Aorta (tissue), 5 donors: ENCODE results near the gene IL18BP. TPM values are rescaled to one million over a fixed set of nuclear protein-coding genes. Genes with fewer than 3 reads are reported as not detected.

Source experiments
- ATAC-seq: fragments of 200-7000 bp; cut with Tn5 transposase; one replicate; pipeline ENCODE4 v1.9.1; 2022; ENCODE audit warnings: moderate library complexity; ENCODE audit not compliant: low FRiP score
- DNase-seq, 2 donors: peaks; one replicate each; pipeline ENCODE4 v3.0.0-alpha.2; 2020
- H3K27ac ChIP-seq, 2 donors: one replicate each; pipeline ENCODE4 v1.5.1; 2013; ENCODE audit warnings: low read length in 2 of 2, mild to moderate bottlenecking in 2 of 2, moderate library complexity in 2 of 2, control low read depth in 1 of 2, inconsistent platforms in 1 of 2, low read depth in 1 of 2
- H3K27me3 ChIP-seq, 2 donors: one replicate each; pipeline ENCODE4 v1.6.1; 2013; ENCODE audit warnings: control low read depth in 1 of 2, low read length in 1 of 2, mild to moderate bottlenecking in 1 of 2, moderate library complexity in 1 of 2; ENCODE audit not compliant: insufficient read depth in 2 of 2, control insufficient read depth in 1 of 2
- H3K36me3 ChIP-seq, 2 donors: one replicate each; pipeline ENCODE4 v1.6.1; 2013; ENCODE audit warnings: control low read depth in 1 of 2, low read length in 1 of 2, mild to moderate bottlenecking in 1 of 2; ENCODE audit not compliant: insufficient read depth in 2 of 2, control insufficient read depth in 1 of 2
- H3K4me1 ChIP-seq, 2 donors: one replicate each; pipeline ENCODE4 v1.6.1; 2013; ENCODE audit warnings: low read length in 2 of 2, control low read depth in 1 of 2, mild to moderate bottlenecking in 1 of 2, moderate library complexity in 1 of 2; ENCODE audit not compliant: insufficient read depth in 2 of 2, control insufficient read depth in 1 of 2
- H3K4me3 ChIP-seq, 2 donors: one replicate each; pipeline ENCODE4 v1.5.1; 2013; ENCODE audit warnings: low read length in 2 of 2, control low read depth in 1 of 2, mild to moderate bottlenecking in 1 of 2
- H3K9me3 ChIP-seq: one replicate; pipeline ENCODE4 v1.6.1; 2013; ENCODE audit warnings: mild to moderate bottlenecking, low read length; ENCODE audit not compliant: control insufficient read depth
- WGBS, 2 donors: extraction: QIAGEN DNeasy Blood & Tissue Kit; methylation state at CpG; one replicate each; pipeline ENCODE4 v1.1.7; 2013; 5-methylcytosine and 5-hydroxymethylcytosine counted together
- intact Hi-C, 2 donors: fragments of 100-400 bp; cut with DNase I; formaldehyde crosslinking; loops; one replicate each; pipeline versions ENCODE4 v1.14.2 to v1.15.0; 2022
- polyA plus RNA-seq, 2 donors: library from polyadenylated mRNA; stranded (reverse); fragments of 200-250 nt; gene quantifications; one replicate each; pipeline ENCODE4 v1.2.3, GENCODE V29; 2013
- total RNA-seq, 2 donors: library from RNA; stranded (reverse); fragmentation: NEBNext Ultra II Directional; extraction: Animal tissue kit (Norgen Biotek cat#: 25700); gene quantifications; one replicate each; pipeline ENCODE4 v1.2.1, GENCODE V29; 2021
- donor health status: healthy with polysubstance abuse.
- donor health status: Bipolar disorder and iron deficiency.
- donor health status: DM: no; HTN: no; CAD: no.
- donor health status: DM: no; HTN: no; CAD: no.
- donor health status: DM: yes; HTN: yes; CAD: no.

The IL18BP gene
- total and polyA plus RNA-seq, 4 donors: 7.8 to 24.8 (median 12.8) TPM

DNA sequence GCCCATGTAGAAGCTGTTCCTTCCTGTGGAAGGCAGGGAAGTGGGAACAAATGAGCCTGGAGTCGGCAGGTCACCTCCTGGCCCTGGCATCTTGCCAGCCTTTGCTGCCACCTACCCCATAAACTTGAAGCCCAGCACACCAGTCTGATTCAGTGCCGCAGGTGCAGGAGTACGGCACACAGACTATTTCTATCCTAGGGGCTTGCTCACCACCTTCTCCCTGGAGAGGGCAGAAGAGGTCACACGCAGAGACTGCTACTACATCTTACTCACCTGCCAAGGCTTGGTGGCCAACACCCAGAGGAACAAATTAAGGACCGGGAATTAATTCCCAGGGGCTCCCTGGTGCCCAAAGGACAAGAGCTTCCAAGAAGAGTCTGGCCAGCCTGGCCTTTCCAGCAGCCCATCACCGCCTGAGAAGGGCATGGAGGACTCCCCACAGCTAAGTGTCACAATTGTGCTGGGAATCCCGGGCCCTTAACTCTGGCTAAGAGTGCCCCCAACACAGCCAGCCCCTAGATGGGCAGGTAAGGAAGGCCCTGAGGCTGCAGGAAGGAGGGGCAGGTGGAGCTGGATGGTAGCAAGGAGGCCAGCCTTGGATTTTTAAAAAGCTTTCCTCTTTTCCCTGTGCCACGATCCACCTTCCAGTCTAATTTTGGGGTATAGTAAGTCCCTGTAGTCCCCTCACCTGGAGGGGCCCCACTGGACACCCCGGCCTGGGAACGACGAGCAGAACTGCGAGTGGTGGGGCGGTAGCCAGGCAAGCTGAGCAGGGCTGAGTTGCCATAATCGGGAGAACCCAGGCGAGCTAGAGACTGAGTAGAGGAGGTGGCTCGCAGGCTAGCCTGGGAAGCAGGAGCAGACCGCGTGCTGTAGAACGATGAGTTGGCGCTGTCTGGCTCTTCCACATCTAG is 6.9 kb downstream of the IL18BP start:
- ATAC-seq (no peak), DNase-seq (peak in 1 of 2 donors; percentile 73)
- Histone ChIP-seq H3K4me1 (no peaks in the 10 kb centered on the region), H3K27ac (no peak overlapping the region), H3K9me3 (no peaks in the 10 kb centered on the region), H3K4me3 (no peak overlapping the region), H3K27me3 (no peaks in the 10 kb centered on the region), H3K36me3 (peaks cover 3 to 30% of the 10 kb centered on the region in 2 donors)
- intact Hi-C loops: no loop called here
- 76 to 80% methylated on average over 20 of the region's 20 CpGs for WGBS, 2 donors

DNA sequence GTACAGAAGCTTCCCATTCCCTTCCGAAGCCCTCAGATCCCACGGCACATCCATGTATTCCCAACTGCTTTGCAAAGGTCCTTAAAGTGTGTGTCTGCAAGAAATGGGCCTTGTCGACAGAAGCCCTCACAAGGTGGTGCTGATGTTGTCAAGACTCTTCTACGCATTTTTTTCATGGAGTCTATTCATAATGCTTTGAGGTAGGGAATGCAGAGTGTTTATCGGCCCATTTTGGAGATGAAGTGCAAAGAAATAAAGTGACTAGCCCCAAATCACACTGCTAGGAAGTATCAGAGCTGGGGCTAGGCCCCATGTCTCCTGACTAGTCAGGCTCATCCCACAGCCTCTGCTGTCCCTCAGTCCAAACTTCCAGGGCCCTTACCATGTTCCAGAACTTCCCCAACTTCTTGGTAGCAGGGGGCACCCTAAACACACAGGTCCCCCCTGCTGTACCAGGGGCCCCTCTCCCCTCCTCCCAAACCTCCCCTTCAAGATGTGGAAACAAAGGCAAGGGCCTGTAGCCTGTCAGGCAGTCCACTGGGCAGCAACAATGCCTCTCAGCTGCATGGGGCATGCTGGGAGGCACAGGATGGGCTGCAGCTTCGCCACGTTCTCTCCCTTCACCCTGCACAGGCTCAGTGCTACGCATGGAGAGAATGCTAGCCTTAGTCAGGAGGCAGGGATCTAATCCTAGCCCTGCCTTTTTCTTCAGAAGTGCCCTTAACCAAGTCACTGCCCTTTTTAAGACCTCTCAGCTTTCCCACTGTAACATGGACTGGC is 7.8 kb downstream of the IL18BP start:
- DNase-seq (peak in 1 of 2 donors; percentile 58), ATAC-seq (no peak)
- no peak overlapping the region for H3K4me3 ChIP-seq
- WGBS, 2 donors: 77 to 79% methylated on average over 8 of the region's 8 CpGs
- intact Hi-C loops: no loop called here
- no peak overlapping the region for H3K27ac ChIP-seq
- H3K27me3 ChIP-seq: no peaks in the 10 kb centered on the region
- H3K4me1 ChIP-seq: no peaks in the 10 kb centered on the region
- no peaks in the 10 kb centered on the region for H3K9me3 ChIP-seq
- peaks cover 3 to 32% of the 10 kb centered on the region in 2 donors for H3K36me3 ChIP-seq

GRCh38 chr11:72007089-72007476 is 8.4 kb downstream of the IL18BP start:
- DNase-seq: peak in 1 of 2 donors; percentile 54
- Histone ChIP-seq H3K4me1 (no peaks in the 10 kb centered on the region), H3K36me3 (peaks cover 3 to 34% of the 10 kb centered on the region in 2 donors), H3K27me3 (no peaks in the 10 kb centered on the region), H3K9me3 (no peaks in the 10 kb centered on the region), H3K4me3 (no peak overlapping the region), H3K27ac (no peak overlapping the region)
- ATAC-seq: no peak
- intact Hi-C loops: no loop called here
- WGBS, 2 donors: 83 to 89% methylated on average over 15 of the region's 15 CpGs

DNA sequence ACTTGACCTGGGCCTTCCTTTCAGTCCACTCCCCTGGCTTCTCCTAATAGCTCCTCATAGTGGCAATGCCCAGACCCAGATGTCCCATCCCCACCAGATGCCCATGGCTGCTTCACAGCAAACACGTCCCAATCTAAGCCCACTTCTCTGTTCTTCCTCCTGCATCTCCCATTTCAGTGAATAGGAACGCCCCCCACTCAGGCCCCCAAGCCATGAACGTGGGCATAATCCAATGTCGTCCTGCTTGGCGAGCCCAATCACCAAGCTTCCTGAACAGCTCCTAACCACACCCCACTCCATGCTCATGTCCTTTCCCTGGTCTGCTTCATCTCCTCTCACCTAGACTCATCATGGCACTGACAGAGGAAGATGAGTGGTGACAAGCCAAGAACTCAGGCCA is 8.9 kb downstream of the IL18BP start:
- Histone ChIP-seq H3K4me3 (no peak overlapping the region), H3K36me3 (peaks cover 3 to 34% of the 10 kb centered on the region in 2 donors), H3K27ac (no peak overlapping the region), H3K9me3 (no peaks in the 10 kb centered on the region), H3K27me3 (no peaks in the 10 kb centered on the region), H3K4me1 (no peaks in the 10 kb centered on the region)
- no peak for ATAC-seq
- DNase-seq: peak in 1 of 2 donors; percentile 61
- intact Hi-C loops: no loop called here
- WGBS, 2 donors: 69 to 75% methylated on average over 5 of the region's 5 CpGs

DNA sequence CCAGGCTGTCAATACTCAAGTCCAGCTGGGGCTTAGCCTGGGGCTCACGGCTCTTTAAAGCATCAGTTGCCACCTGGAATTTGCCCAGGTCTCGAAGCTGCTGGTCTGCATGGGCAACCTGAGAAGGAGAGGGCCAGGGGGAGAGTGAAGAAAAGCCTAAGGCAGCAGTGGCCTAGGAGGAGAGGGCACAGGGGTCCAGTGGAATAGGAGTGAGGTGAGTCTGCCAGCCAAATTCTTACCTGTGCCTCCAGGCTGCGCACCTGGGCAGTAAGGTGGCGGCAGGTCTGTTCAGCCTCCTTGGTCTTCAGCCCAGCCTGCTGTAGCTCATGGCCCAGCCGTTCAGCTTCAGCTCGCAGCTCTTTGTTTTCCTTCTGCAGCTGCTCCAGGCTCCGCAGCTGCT is 10.0 kb downstream of the IL18BP start:
- no peak overlapping the region for H3K4me3 ChIP-seq
- no peak overlapping the region for H3K27ac ChIP-seq
- no peak for ATAC-seq
- no peaks in the 10 kb centered on the region for H3K27me3 ChIP-seq
- no peaks in the 10 kb centered on the region for H3K4me1 ChIP-seq
- no peaks in the 10 kb centered on the region for H3K9me3 ChIP-seq
- intact Hi-C loops: no loop called here
- peaks cover 2 to 34% of the 10 kb centered on the region in 2 donors for H3K36me3 ChIP-seq
- 55 to 69% methylated on average over 6 to 7 of the region's 7 CpGs for WGBS, 2 donors
- DNase-seq: no peak

DNA sequence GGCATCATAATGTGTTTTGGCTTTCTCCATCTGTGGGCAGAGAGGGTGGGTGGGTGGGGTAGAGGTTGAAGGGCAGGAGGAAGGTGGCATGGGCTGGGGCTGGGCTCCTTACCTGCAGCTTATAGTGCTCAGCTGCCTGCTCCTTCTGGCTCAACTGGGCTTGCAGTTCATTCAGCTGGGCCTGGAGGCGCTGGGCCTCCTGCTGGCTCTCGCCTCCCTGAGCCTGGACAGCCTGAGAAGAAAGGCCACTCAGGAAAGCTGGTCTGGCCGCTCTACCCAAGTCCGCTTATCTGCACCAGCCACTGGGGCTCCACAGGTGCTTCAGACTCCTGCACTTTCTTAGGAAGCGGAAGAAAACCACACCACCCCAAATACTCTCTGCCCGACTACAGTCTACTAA is 10.4 kb downstream of the IL18BP start:
- WGBS, 2 donors: 95% methylated on average over 5 to 6 of the region's 6 CpGs
- intact Hi-C loops: no loop called here
- peaks cover 0 to 33% of the 10 kb centered on the region in 2 donors for H3K36me3 ChIP-seq
- no peaks in the 10 kb centered on the region for H3K4me1 ChIP-seq
- H3K27me3 ChIP-seq: no peaks in the 10 kb centered on the region
- no peak overlapping the region for H3K4me3 ChIP-seq
- no peak for ATAC-seq
- DNase-seq: no peak
- H3K27ac ChIP-seq: no peak overlapping the region
- no peaks in the 10 kb centered on the region for H3K9me3 ChIP-seq

DNA sequence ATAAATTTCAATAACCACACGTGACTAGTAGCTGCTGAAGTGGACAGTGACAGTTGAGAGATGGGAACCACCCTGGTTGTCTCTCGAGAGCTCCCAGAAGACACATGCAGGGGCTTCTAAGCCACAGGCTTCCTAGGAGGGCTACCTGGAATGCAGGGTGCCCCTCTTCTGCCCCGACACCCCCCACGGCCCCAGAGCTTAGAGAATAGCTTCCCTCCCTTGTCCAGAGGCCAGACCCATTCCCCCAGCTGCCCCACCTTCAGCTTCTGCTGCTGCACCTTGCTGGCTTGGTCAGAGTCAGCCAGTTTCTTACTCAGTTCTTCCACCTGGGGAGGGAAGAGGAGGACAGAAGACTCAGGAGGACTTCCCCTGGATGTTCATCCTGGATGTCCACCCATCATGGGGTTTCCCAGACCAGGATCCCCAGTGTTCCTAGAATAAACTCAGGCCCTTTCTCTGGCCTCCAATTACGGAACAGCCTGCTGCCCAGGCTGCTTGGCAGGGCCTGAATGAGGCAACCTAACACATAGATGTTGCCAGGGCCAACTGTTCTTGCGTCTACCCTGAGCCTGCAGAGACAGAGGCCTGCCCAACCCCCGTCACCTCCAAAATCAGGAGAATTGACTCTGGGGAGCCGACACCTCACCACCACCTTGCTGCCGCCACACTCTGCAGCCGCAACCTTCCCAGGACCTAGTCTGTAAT is 12.0 kb downstream of the IL18BP start:
- 70 to 74% methylated on average over 10 of the region's 10 CpGs for WGBS, 2 donors
- H3K27ac ChIP-seq: no peak overlapping the region
- H3K4me3 ChIP-seq: no peak overlapping the region
- H3K4me1 ChIP-seq: no peaks in the 10 kb centered on the region
- intact Hi-C loops: no loop called here
- DNase-seq: no peak
- no peak for ATAC-seq
- no peaks in the 10 kb centered on the region for H3K9me3 ChIP-seq
- H3K36me3 ChIP-seq: peaks cover 0 to 35% of the 10 kb centered on the region in 2 donors
- H3K27me3 ChIP-seq: no peaks in the 10 kb centered on the region

- Histone ChIP-seq H3K9me3 (no peaks in the 10 kb centered on the region), H3K4me3 (no peak overlapping the region), H3K27me3 (no peaks in the 10 kb centered on the region), H3K36me3 (peaks cover 3 to 26% of the 10 kb centered on the region in 2 donors), H3K4me1 (no peaks in the 10 kb centered on the region), H3K27ac (peak overlapping the region in 1 of 2 donors; percentile 45)
- peak; percentile 38 to 60 for DNase-seq
- intact Hi-C loops: no loop called here
- no peak for ATAC-seq
- 78 to 85% methylated on average over 5 of the region's 5 CpGs for WGBS, 2 donors
Observed at GRCh38 chr11:72012091-72012630, 13.5 kb downstream of the IL18BP start.
